GM12872 (cell line): ENCODE measurements around the gene KCNIP4.

ENCODE experiments used
- TF ChIP-seq, protein P1 (sequence below): IDR thresholded peaks from 3 replicates; pipeline ENCODE4 v1.5.1; 2011; ENCODE audit warnings: low read depth, mild to moderate bottlenecking, low read length, moderate library complexity; ENCODE audit not compliant: insufficient read depth

KCNIP4 gene

DNA sequence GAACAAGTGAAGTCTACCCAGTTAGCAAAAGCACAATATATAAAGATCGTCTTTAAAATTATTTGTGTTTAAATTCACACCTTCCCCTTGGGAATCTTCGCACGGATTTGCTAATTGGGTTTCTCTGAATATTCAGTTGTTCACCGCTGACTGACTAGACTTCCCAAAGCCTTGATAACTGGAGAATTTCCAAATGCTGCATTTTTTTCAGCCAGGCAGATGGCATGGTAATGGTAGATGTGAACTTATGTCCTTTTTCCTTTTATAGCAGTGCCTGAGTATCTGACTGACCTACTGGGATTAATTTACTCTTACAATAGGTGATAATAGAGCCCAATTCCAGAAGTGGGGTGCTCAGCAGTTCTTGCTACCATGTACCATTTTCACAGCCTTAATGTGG lies 700.2 kb downstream of the KCNIP4 start:
- TF ChIP-seq, protein P1, sequence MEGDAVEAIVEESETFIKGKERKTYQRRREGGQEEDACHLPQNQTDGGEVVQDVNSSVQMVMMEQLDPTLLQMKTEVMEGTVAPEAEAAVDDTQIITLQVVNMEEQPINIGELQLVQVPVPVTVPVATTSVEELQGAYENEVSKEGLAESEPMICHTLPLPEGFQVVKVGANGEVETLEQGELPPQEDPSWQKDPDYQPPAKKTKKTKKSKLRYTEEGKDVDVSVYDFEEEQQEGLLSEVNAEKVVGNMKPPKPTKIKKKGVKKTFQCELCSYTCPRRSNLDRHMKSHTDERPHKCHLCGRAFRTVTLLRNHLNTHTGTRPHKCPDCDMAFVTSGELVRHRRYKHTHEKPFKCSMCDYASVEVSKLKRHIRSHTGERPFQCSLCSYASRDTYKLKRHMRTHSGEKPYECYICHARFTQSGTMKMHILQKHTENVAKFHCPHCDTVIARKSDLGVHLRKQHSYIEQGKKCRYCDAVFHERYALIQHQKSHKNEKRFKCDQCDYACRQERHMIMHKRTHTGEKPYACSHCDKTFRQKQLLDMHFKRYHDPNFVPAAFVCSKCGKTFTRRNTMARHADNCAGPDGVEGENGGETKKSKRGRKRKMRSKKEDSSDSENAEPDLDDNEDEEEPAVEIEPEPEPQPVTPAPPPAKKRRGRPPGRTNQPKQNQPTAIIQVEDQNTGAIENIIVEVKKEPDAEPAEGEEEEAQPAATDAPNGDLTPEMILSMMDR: no peak

DNA sequence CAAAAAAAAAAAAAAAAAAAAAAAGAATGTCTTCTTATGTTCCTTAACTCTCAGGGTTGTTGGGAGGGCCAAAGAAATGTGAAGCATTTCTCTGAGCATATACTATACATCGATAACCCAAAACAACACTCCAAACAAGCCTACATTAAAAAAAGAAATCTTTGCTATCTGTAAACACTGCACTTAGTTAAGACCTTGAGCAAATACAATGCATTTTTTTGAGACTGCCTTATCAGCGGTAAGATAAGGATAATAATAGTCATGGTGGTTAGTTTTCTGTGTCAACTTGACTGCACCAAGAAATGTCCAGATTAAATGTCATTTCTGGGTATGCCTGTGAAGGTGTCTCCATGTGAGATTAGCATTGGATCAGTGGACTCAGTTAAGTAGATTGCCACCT lies 706.4 kb downstream of the KCNIP4 start:
- TF ChIP-seq, protein P1: no peak

DNA sequence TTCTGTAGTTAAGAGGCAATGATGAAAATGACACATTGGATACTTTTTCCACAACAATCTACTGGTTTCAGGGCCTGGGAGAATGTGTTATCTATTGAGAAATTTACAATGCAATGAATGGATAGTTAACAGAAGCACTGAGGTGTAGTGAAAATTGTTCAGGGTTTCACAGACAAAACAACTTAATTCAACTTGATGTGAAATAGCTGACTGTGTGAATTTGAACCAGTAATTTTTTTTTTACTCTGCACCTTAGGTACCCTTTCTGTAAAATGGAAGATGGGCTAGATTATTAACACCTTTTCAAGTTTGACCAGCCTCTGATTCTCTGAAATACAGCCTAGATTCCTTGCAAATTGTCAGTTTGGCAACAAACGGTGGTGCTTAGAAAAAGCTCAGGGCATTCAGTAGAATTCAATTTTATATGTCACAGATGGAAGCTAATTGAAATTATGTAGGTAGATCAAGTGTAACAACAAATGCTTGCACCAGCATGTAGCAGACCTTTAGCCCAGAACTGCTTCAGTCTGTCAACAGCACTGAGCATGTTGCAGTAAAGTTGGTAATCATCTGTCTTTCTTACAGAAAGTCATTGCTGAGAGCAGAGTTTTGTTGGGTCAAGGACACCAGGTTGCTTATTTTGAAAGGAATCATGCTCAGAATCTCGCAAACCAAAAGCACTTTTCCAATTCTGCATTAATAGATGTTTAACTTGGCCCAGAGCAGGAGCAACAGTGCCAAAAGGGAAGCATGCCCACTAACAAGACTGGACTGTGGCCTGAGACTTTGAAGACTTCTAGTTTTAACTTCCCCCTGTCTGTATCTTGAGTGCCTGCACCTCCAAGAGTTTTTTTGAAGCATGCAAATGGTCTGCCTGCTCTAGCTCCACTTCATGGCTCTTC lies 721.7 kb downstream of the KCNIP4 start:
- TF ChIP-seq, protein P1: no peak

DNA sequence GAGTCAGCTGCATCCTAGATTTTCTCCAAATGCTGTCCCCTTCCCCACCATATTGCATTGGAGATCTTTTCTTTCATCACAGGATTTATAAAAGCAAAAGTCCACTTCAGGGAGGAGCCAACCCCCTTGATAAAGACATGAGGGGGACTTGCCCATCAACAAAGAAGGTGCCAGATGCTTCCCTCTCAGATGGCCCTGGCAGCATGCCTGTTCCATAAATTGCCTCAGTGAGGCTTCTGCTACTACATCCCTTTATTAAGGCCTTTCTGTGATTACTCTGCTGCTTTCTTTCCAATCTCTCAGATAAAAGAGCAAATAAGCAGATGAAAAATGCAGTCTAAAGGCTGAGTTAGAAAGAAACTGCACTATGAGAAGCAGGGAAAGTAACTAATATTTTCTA lies 736.7 kb downstream of the KCNIP4 start:
- TF ChIP-seq, protein P1: no peak

DNA sequence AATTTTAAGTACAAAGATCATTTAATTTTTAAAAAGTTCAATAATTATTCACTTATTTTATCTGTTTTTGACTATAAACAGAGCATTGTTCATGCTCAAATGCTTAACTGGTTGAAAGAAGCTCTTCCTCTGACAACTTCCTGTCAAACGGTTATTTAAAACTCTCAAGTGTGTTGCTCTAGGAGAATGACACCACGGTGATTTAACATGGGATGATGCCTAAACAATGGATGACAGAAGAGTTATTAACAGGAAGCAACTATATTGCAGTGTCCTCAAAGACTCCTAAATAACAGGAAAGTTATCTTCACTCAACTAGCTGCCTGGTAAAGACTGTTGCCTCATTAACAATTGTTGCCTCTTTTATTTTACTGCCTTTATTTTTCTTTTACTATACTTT lies 738.7 kb downstream of the KCNIP4 start:
- TF ChIP-seq, protein P1: no peak

DNA sequence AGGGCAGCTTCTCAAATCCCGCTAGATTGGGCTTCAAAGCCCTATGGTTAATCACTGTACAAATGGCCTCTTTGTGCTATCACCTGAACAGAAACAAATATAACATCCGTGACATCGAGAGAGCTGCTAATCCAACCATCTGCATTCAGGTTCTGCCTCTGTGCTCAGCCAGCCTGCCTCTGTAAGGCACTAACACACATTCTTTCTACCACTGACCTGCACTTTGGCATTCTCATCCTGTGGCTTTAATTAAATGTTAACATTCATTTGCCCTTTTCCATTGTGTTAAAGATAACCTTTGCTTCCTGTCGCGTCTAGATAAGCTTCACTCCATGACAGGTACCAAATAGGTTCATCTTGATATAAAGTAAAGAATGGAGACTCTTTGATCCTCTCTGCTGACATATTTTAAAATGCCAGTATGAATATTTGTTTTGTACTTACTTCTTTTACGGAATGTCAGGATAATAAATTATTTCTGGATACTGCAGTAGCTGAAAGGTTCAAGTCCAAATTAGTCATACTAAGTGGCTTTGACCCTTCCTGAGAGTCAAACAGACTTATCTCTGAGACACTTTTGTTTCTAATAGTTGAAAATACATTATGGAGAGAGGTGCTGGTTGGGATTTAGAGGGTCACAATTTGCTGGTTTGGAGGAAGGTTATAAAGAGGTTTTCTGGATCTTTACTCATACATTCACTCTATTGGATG lies 742.6 kb downstream of the KCNIP4 start:
- TF ChIP-seq, protein P1: no peak

DNA sequence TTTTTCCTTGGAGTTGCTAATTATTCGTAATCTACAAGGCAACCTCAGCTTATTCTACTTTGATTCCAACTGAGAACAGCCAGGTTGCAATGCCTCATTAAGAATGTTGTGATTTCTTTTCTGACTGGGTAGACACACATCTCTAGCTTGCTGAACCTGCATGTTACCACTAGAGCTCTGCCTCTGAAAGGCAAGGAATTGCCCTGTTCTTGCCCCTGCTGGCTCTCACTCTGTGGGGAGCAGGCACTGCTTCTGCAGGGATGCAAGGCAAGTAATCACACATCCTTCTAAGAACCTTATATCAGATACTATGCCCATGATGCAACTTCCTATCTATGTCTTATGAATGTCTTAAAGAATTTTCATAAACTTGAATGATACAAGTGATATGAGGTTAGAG lies 745.2 kb downstream of the KCNIP4 start:
- TF ChIP-seq, protein P1: no peak
